Activated T-helper 17 cell treated with anti-CD3 and anti-CD28 coated beads, Interleukin-2, amount 50 U/mL, for 72 hours (primary cell): Measurements from ENCODE around the gene CD300LG. TPM values are rescaled to one million over a fixed set of nuclear protein-coding genes. Genes with fewer than 3 reads are reported as not detected.
A peak's percentile ranks its signal among the peaks of the same experiment; 100 is the strongest.
"Not testable (repeated sequence)": the region's sequence is repeated elsewhere in the genome, so short reads cannot be mapped to it uniquely, and the experiment has no call there.

Experiments used
- ATAC-seq: fragments of 150-1000 bp; cut with Tn5 transposase; replicated peaks from 2 replicates; pipeline ENCODE4 v1.10.0; 2021; ENCODE audit warnings: mild to moderate bottlenecking, moderate library complexity
- H3K27ac Mint-ChIP-seq: one replicate; pipeline ENCODE4 v1.8.0; 2022; ENCODE audit warnings: mixed read lengths
- H3K27me3 Mint-ChIP-seq: one replicate; pipeline ENCODE4 v1.8.0; 2022; ENCODE audit warnings: mixed read lengths
- H3K36me3 Mint-ChIP-seq: one replicate; pipeline ENCODE4 v1.8.0; 2022; ENCODE audit warnings: low read depth, mild to moderate bottlenecking, mixed read lengths
- H3K4me1 Mint-ChIP-seq: one replicate; pipeline ENCODE4 v1.8.0; 2022; ENCODE audit warnings: mixed read lengths
- H3K4me3 Mint-ChIP-seq: one replicate; pipeline ENCODE4 v1.8.0; 2022; ENCODE audit warnings: mild to moderate bottlenecking, mixed read lengths
- H3K9me3 Mint-ChIP-seq: one replicate; pipeline ENCODE4 v1.8.0; 2022; ENCODE audit warnings: mixed read lengths
- total RNA-seq, 2 donors: library from RNA; stranded (reverse); gene quantifications; one replicate each; pipeline ENCODE4 v1.2.3, GENCODE V29; 2022

CD300LG gene
- total RNA-seq, 2 donors from 2014 or later: not detected

- H3K9me3 Mint-ChIP-seq: no peaks in the 10 kb centered on the region
- peak; percentile 64 for ATAC-seq
Observed at GRCh38 chr17:43832976-43833829, 13.8 kb upstream of the CD300LG start, which contains the start of gene MPP3. Gene MPP3, minus strand, starts transcription at chr17:43833146. Its CDS starts 1,240 bp downstream, at chr17:43831906.

GRCh38 chr17:43834106-43834505 lies 12.9 kb upstream of the CD300LG start:
- peaks cover 14% of the 10 kb centered on the region for H3K4me1 Mint-ChIP-seq
- ATAC-seq: no peak
- peak overlapping the region; percentile 79 for H3K4me3 Mint-ChIP-seq
- H3K27ac Mint-ChIP-seq: no peak overlapping the region
- peaks cover 19% of the 10 kb centered on the region for H3K27me3 Mint-ChIP-seq
- H3K9me3 Mint-ChIP-seq: no peaks in the 10 kb centered on the region
- no peaks in the 10 kb centered on the region for H3K36me3 Mint-ChIP-seq

More at GRCh38 chr17:43832976-43833829, 13.8 kb upstream of the CD300LG start, which contains the start of gene MPP3:
- Mint-ChIP-seq H3K36me3 (no peaks in the 10 kb centered on the region), H3K4me1 (peaks cover 14% of the 10 kb centered on the region), H3K27me3 (peaks cover 19% of the 10 kb centered on the region), H3K4me3 (peak within 1 kb of the TSS; percentile 79), H3K27ac (no peak within 1 kb of the TSS)

GRCh38 chr17:43839670-43840108 lies 7.3 kb upstream of the CD300LG start:
- ATAC-seq: no peak
- no peak overlapping the region for H3K4me3 Mint-ChIP-seq
- H3K4me1 Mint-ChIP-seq: no peaks in the 10 kb centered on the region
- peaks cover 21% of the 10 kb centered on the region for H3K27me3 Mint-ChIP-seq
- no peaks in the 10 kb centered on the region for H3K9me3 Mint-ChIP-seq
- no peaks in the 10 kb centered on the region for H3K36me3 Mint-ChIP-seq
- no peak overlapping the region for H3K27ac Mint-ChIP-seq

- H3K4me1 Mint-ChIP-seq: no peaks in the 10 kb centered on the region
- no peak overlapping the region for H3K4me3 Mint-ChIP-seq
- no peak overlapping the region for H3K27ac Mint-ChIP-seq
- H3K27me3 Mint-ChIP-seq: peaks cover 18% of the 10 kb centered on the region
- no peak for ATAC-seq
- H3K9me3 Mint-ChIP-seq: no peaks in the 10 kb centered on the region
- H3K36me3 Mint-ChIP-seq: no peaks in the 10 kb centered on the region
Observed at GRCh38 chr17:43840814-43841213, 6.2 kb upstream of the CD300LG start.

- no peak overlapping the region for H3K27ac Mint-ChIP-seq
- no peak overlapping the region for H3K4me3 Mint-ChIP-seq
- H3K27me3 Mint-ChIP-seq: peaks cover 15% of the 10 kb centered on the region
- ATAC-seq: no peak
- no peaks in the 10 kb centered on the region for H3K9me3 Mint-ChIP-seq
- H3K4me1 Mint-ChIP-seq: no peaks in the 10 kb centered on the region
- H3K36me3 Mint-ChIP-seq: no peaks in the 10 kb centered on the region
Observed at GRCh38 chr17:43841282-43841681, 5.7 kb upstream of the CD300LG start.

- H3K4me3 Mint-ChIP-seq, ATAC-seq, H3K27ac Mint-ChIP-seq, H3K4me1 Mint-ChIP-seq, H3K36me3 Mint-ChIP-seq, H3K9me3 Mint-ChIP-seq: not testable (repeated sequence)
- H3K27me3 Mint-ChIP-seq: peaks cover 15% of the 10 kb centered on the region
Observed at GRCh38 chr17:43842091-43842974, 4.6 kb upstream of the CD300LG start.

GRCh38 chr17:43842975-43843325 lies 4.0 kb upstream of the CD300LG start:
- Mint-ChIP-seq H3K27me3 (peaks cover 19% of the 10 kb centered on the region), H3K4me3 (no peak overlapping the region), H3K9me3 (no peaks in the 10 kb centered on the region), H3K36me3 (no peaks in the 10 kb centered on the region), H3K27ac (no peak overlapping the region), H3K4me1 (no peaks in the 10 kb centered on the region)
- no peak for ATAC-seq

GRCh38 chr17:43844241-43844640 lies 2.7 kb upstream of the CD300LG start:
- ATAC-seq: no peak
- H3K27me3 Mint-ChIP-seq: peaks cover 22% of the 10 kb centered on the region
- no peak overlapping the region for H3K27ac Mint-ChIP-seq
- no peaks in the 10 kb centered on the region for H3K9me3 Mint-ChIP-seq
- no peaks in the 10 kb centered on the region for H3K36me3 Mint-ChIP-seq
- H3K4me3 Mint-ChIP-seq: no peak overlapping the region
- no peaks in the 10 kb centered on the region for H3K4me1 Mint-ChIP-seq

GRCh38 chr17:43845766-43846165 lies 1.2 kb upstream of the CD300LG start:
- Mint-ChIP-seq H3K27me3 (peaks cover 16% of the 10 kb centered on the region), H3K4me3 (no peak overlapping the region), H3K27ac (no peak overlapping the region), H3K9me3 (no peaks in the 10 kb centered on the region), H3K36me3 (no peaks in the 10 kb centered on the region), H3K4me1 (no peaks in the 10 kb centered on the region)
- no peak for ATAC-seq

- Mint-ChIP-seq H3K4me3 (no peak overlapping the region), H3K27ac (no peak overlapping the region), H3K27me3 (peaks cover 16% of the 10 kb centered on the region), H3K36me3 (no peaks in the 10 kb centered on the region), H3K4me1 (no peaks in the 10 kb centered on the region), H3K9me3 (no peaks in the 10 kb centered on the region)
- ATAC-seq: peak; percentile 95
Observed at GRCh38 chr17:43846221-43846712, 709 bp upstream of the CD300LG start.

GRCh38 chr17:43848601-43849000 lies 1.6 kb downstream of the CD300LG start:
- Mint-ChIP-seq H3K27me3 (peaks cover 24% of the 10 kb centered on the region), H3K4me3 (no peak overlapping the region), H3K36me3 (no peaks in the 10 kb centered on the region), H3K4me1 (no peaks in the 10 kb centered on the region), H3K9me3 (no peaks in the 10 kb centered on the region), H3K27ac (no peak overlapping the region)
- ATAC-seq: no peak

GRCh38 chr17:43849116-43849515 lies 2.1 kb downstream of the CD300LG start:
- no peaks in the 10 kb centered on the region for H3K9me3 Mint-ChIP-seq
- no peak overlapping the region for H3K27ac Mint-ChIP-seq
- no peak overlapping the region for H3K4me3 Mint-ChIP-seq
- no peaks in the 10 kb centered on the region for H3K36me3 Mint-ChIP-seq
- no peak for ATAC-seq
- no peaks in the 10 kb centered on the region for H3K4me1 Mint-ChIP-seq
- peaks cover 25% of the 10 kb centered on the region for H3K27me3 Mint-ChIP-seq

- no peak for ATAC-seq
- H3K36me3 Mint-ChIP-seq: no peaks in the 10 kb centered on the region
- H3K27ac Mint-ChIP-seq: no peak overlapping the region
- peaks cover 27% of the 10 kb centered on the region for H3K27me3 Mint-ChIP-seq
- H3K4me1 Mint-ChIP-seq: no peaks in the 10 kb centered on the region
- no peak overlapping the region for H3K4me3 Mint-ChIP-seq
- H3K9me3 Mint-ChIP-seq: no peaks in the 10 kb centered on the region
Observed at GRCh38 chr17:43852571-43852970, 5.6 kb downstream of the CD300LG start.

GRCh38 chr17:43853546-43853945 lies 6.6 kb downstream of the CD300LG start:
- ATAC-seq: no peak
- H3K27me3 Mint-ChIP-seq: peaks cover 22% of the 10 kb centered on the region
- no peak overlapping the region for H3K27ac Mint-ChIP-seq
- no peaks in the 10 kb centered on the region for H3K9me3 Mint-ChIP-seq
- H3K4me3 Mint-ChIP-seq: no peak overlapping the region
- H3K36me3 Mint-ChIP-seq: no peaks in the 10 kb centered on the region
- no peaks in the 10 kb centered on the region for H3K4me1 Mint-ChIP-seq
